ENCODE results near the gene ZNF652. TPM values are rescaled to one million over a fixed set of nuclear protein-coding genes. Genes with fewer than 3 reads are reported as not detected.
A peak's percentile ranks its signal among the peaks of the same experiment; 100 is the strongest.
"Not testable (repeated sequence)": the region's sequence is repeated elsewhere in the genome, so short reads cannot be mapped to it uniquely, and the experiment has no call there.

The ZNF652 gene
- total RNA-seq, 1 donor from 2014 or later = 42.7 TPM

DNA sequence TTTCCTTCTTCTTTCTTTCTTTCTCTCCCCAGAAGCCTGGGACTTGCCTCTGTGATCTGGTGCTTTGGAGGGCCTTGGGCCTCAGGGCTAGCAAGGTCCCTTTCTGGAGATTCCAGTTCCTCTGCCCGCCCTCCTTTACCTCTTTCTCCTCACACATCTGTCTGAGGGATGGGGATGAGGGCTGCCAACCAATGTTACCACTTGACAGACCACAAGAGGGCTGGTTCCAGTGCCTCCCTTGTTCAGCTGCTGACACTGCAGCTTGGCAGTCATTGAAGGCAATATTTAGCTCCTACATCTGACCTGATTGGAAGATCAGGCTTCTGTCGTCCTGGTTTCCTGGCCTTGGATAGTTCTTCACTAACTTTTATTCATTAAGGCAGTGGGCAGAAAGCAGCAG is 3.6 kb upstream of the ZNF652 start:
- no peak for DNase-seq (ENCODE audit: extremely low spot score in 2 of 2)
- no peaks in the 10 kb centered on the region for H3K36me3 ChIP-seq
- TF ChIP-seq POLR2A (IDR thresholded peaks at IDR 0.05) = no peak
- TF ChIP-seq, protein P1, sequence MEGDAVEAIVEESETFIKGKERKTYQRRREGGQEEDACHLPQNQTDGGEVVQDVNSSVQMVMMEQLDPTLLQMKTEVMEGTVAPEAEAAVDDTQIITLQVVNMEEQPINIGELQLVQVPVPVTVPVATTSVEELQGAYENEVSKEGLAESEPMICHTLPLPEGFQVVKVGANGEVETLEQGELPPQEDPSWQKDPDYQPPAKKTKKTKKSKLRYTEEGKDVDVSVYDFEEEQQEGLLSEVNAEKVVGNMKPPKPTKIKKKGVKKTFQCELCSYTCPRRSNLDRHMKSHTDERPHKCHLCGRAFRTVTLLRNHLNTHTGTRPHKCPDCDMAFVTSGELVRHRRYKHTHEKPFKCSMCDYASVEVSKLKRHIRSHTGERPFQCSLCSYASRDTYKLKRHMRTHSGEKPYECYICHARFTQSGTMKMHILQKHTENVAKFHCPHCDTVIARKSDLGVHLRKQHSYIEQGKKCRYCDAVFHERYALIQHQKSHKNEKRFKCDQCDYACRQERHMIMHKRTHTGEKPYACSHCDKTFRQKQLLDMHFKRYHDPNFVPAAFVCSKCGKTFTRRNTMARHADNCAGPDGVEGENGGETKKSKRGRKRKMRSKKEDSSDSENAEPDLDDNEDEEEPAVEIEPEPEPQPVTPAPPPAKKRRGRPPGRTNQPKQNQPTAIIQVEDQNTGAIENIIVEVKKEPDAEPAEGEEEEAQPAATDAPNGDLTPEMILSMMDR (IDR thresholded peaks at IDR 0.05) = no peak
- no peak for TF ChIP-seq POLR2AphosphoS5 (IDR thresholded peaks at IDR 0.05; ENCODE audit: insufficient read depth in 1 of 2, low read depth in 1 of 2)
- intact Hi-C loops (cut with DNase I) = no loop called here
- H3K4me1 ChIP-seq = peaks cover 7% of the 10 kb centered on the region
- no peaks in the 10 kb centered on the region for H3K9me3 ChIP-seq
- no peak overlapping the region for H3K27ac ChIP-seq
- H3K27me3 ChIP-seq = no peaks in the 10 kb centered on the region
- H3K4me3 ChIP-seq = no peak overlapping the region

DNA sequence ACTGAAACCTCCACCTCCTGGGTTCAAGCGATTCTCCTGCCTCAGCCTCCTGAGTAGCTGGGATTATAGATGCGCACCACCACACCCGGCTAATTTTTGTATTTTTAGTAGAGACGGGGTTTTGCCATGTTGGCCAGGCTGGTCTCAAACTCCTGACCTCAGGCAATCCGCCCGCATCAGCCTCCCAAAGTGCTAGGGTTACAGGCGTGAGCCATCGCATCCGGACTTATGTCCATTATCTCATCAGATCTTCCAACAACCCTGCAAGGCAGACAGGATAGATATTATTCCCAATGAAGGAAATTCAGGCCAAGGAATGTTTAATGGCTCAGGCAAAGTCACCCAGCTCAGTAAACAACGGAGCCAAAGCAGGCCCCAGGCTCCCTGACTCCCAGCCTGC is 3.1 kb upstream of the ZNF652 start:
- H3K36me3 ChIP-seq; DNase-seq (ENCODE audit: extremely low spot score in 2 of 2); intact Hi-C loops (cut with DNase I); H3K27me3 ChIP-seq; H3K9me3 ChIP-seq; H3K27ac ChIP-seq; H3K4me3 ChIP-seq: not testable (repeated sequence)
- H3K4me1 ChIP-seq = peaks cover 12% of the 10 kb centered on the region

DNA sequence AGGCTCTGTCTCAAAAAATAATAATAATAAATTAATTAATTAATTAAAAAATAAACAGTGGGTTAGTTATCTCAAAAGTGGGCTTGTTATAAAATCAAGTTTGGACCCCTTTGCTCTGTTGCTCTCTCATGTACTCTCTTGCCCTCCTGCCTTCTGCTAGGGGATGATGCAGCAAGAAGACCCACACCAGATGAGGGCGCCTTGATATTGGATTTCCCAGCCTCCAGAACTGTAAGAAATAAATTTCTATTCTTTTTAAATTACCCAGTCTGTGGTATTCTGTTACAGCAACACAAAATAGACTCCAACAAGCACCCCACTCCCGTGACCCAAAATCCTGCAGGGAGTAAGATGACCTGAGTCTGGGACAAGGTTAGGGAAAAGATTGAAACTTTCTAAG is 2.1 kb upstream of the ZNF652 start:
- Histone ChIP-seq H3K36me3 (no peaks in the 10 kb centered on the region), H3K27me3 (no peaks in the 10 kb centered on the region), H3K27ac (no peak overlapping the region), H3K4me3 (no peak overlapping the region), H3K9me3 (no peaks in the 10 kb centered on the region), H3K4me1 (peaks cover 21% of the 10 kb centered on the region)
- TF ChIP-seq POLR2A (IDR thresholded peaks at IDR 0.05) = no peak
- no peak for TF ChIP-seq POLR2AphosphoS5 (IDR thresholded peaks at IDR 0.05; ENCODE audit: insufficient read depth in 1 of 2, low read depth in 1 of 2)
- DNase-seq (ENCODE audit: extremely low spot score in 2 of 2) = no peak
- intact Hi-C loops (cut with DNase I) = no loop called here

DNA sequence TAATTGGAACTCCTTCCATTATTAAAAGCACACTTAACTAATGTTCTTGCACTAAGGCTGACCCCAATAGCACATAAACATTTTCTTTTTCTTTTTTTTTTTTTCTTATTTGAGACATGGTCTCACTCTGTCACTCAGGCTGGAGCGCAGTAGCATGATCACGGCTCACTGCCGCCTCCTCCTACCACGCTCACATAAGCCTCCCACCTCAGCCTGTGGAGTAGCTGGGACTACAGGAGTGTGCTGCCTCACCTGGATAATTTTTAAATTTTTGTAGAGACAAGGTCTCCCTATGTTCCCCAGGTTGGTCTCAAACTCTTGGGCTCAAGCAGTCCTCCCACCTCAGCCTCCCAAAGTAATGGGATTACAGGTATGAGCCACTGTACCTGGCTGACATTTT is 1.2 kb upstream of the ZNF652 start:
- Histone ChIP-seq H3K4me3 (no peak overlapping the region), H3K27ac (peak overlapping the region; percentile 97), H3K27me3 (no peaks in the 10 kb centered on the region), H3K36me3 (no peaks in the 10 kb centered on the region), H3K4me1 (peaks cover 29% of the 10 kb centered on the region), H3K9me3 (no peaks in the 10 kb centered on the region)
- TF ChIP-seq POLR2AphosphoS5 (IDR thresholded peaks at IDR 0.05; ENCODE audit: insufficient read depth in 1 of 2, low read depth in 1 of 2) (no peak), POLR2A (IDR thresholded peaks at IDR 0.05) (no peak)
- TF ChIP-seq, protein P1 (IDR thresholded peaks at IDR 0.05) = no peak
- intact Hi-C loops (cut with DNase I) = no loop called here
- DNase-seq (ENCODE audit: extremely low spot score in 2 of 2) = no peak

DNA sequence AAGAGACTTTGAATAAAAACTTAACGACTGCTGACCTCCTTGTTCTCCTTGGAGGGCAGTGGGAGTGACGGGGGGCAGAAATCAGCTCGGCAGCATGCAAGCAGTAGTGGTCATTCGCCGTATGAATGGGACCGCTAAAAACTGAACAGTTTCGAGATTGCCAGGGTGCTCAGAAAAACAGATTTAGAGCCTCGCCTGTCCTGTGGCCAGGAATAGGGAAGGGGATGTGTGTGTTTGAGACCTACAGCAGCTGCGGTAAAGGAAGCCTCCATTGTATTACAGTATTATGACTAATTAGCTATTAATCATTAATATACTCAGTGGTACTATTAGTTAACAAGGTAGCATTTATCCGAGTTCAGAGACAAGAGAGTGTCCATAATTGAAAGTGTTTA is 670 bp upstream of the ZNF652 start:
- H3K27ac ChIP-seq = peak overlapping the region; percentile 97
- no peaks in the 10 kb centered on the region for H3K9me3 ChIP-seq
- H3K4me1 ChIP-seq = peaks cover 34% of the 10 kb centered on the region
- H3K36me3 ChIP-seq = no peaks in the 10 kb centered on the region
- intact Hi-C loops (cut with DNase I) = no loop called here
- H3K4me3 ChIP-seq = peak overlapping the region; percentile 80 to 99
- no peak for TF ChIP-seq POLR2AphosphoS5 (IDR thresholded peaks at IDR 0.05; ENCODE audit: insufficient read depth in 1 of 2, low read depth in 1 of 2)
- TF ChIP-seq, protein P1 (IDR thresholded peaks at IDR 0.05) = no peak
- TF ChIP-seq POLR2A (IDR thresholded peaks at IDR 0.05) = no peak
- H3K27me3 ChIP-seq = no peaks in the 10 kb centered on the region
- DNase-seq (ENCODE audit: extremely low spot score in 2 of 2) = no peak

DNA sequence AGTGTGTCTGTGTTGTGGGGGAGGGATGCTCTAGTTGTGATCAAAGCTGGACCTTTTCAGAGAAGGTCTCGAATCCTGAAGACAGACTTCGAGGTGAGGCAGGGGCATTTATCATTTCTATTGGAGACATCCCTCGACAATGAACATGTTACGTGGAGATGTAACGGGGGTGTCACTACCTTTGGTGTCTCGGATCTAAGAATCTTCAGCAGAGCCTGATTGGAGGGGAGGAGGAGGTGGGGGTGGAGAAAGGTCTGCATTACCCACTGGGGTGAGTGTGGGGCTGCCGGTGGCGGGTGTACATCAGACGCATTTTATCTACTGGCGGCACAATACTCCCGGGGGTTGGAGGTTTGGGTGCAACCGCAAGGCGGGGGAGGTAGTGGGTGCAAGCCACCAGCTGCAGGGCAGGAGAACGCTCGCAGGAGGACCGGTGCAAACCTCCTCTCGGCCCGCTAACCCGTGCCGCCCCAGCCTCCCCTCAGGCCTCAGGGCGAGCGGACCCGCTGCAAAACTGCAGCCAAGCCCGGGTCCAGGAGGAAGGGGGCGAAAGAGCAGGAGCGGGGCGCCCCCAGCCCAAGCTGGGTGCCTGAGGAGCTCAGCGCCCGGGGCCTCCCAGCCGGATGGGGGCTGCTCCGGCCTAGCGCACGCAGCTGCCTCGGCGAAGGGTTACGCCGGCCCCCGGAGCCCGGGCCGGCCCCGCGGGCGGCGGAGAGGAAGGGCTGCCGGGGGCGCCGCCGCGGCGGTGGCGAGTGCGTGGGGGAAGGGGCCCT is 735 bp downstream of the ZNF652 start:
- intact Hi-C loops (cut with DNase I) = no loop called here
- TF ChIP-seq POLR2A (IDR thresholded peaks at IDR 0.05) (no peak), POLR2AphosphoS5 (IDR thresholded peaks at IDR 0.05; ENCODE audit: insufficient read depth in 1 of 2, low read depth in 1 of 2) (peak in 1 of 2 donors; percentile 64)
- TF ChIP-seq, protein P1 (IDR thresholded peaks at IDR 0.05) = no peak
- DNase-seq (ENCODE audit: extremely low spot score in 2 of 2) = no peak
- H3K4me1 ChIP-seq = peaks cover 46% of the 10 kb centered on the region
- peak overlapping the region; percentile 97 for H3K27ac ChIP-seq
- peak overlapping the region; percentile 80 to 99 for H3K4me3 ChIP-seq
- no peaks in the 10 kb centered on the region for H3K27me3 ChIP-seq
- no peaks in the 10 kb centered on the region for H3K36me3 ChIP-seq
- H3K9me3 ChIP-seq = no peaks in the 10 kb centered on the region

Measured in vagina (tissue), 2 donors.